Glomerular visceral epithelial cell (primary cell): Measurements from ENCODE around the gene CCR5AS.
"Not testable (repeated sequence)": the region's sequence is repeated elsewhere in the genome, so short reads cannot be mapped to it uniquely, and the experiment has no call there.

Experiments
- DNase-seq: peaks from one replicate; pipeline ENCODE4 v3.0.0-alpha.2; 2016; ENCODE audit errors: extremely low spot score

Gene CCR5AS

GRCh38 chr3:46406788-46407611, at the start of gene CCR5AS, which contains the start of gene CCRL2:
TSS of gene CCR5AS (minus strand) at chr3:46407066.
TSS of gene CCRL2 (plus strand) at chr3:46407259. CDS start at chr3:46408080, 821 bp downstream.
- no peak for DNase-seq

GRCh38 chr3:46456118-46456517, 49.3 kb upstream of the CCR5AS start:
- DNase-seq, result no peak

- DNase-seq, result no peak
Measured at GRCh38 chr3:46455231-46456115, 48.6 kb upstream of the CCR5AS start.

- no peak for DNase-seq
Measured at GRCh38 chr3:46454606-46455005, 47.7 kb upstream of the CCR5AS start.

GRCh38 chr3:46454209-46454595, 47.3 kb upstream of the CCR5AS start:
- DNase-seq, result no peak

- no peak for DNase-seq
Measured at GRCh38 chr3:46453526-46454208, 46.8 kb upstream of the CCR5AS start.

DNA sequence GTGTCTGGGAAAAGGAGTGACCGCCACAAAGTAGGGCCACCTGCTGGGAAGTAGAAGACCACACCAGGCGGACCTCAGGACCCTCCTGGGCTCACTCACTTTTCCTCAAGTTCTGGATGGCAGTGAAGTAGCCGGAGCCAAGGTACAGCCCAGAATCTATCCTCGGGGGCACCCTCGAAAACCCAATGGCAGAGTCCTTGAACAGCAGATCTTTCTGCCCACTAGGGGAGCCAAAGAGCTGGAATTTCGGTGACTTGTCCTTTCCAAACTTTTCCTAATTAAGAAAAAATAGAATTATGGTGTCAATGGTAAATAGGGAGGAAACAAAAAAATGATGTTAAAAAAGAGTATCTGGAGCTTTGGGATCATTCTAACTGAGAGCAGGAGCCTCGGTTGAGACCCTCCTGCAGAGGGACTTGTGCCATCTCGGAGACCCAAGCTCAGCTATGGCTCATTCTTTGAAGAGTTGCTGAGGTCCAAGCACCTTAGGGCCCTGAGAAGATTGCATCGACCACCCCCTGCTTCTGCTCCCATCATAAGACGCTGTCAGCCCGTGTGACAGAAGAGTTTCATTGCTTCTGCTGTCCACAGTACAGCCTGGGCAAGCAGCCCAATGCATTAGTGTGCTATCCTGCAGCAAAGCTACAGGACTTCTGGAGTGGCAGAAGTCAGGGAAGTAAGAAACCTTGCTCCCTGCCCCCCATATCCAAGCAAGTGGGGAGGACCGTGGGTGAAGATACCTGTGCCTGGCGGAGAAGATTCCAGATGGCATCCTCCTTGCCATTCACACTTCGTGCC, 43.1 kb upstream of the CCR5AS start:
- no peak for DNase-seq

DNA sequence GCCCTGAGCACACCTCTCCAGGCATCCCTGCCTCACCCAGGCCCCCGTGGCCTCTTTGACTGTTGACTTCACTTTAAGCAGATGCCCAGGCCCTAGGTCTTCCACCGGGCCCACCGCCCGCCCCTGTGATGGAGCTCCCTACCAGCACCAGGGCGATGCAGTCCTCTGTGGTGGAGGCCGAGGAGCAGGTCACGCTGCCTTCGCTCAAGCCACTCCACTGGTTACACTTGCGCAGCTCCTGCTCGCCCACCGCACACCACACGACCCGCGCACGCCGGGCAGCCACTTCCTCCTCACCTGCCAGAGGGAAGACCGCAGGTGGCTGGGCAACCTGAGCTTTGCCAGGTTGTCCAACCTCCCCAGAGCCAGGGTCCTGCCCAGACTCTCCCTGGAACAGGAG, 41.9 kb upstream of the CCR5AS start:
- DNase-seq, result no peak

GRCh38 chr3:46447228-46447985, 40.5 kb upstream of the CCR5AS start:
- DNase-seq, result no peak

- DNase-seq, result no peak
Measured at GRCh38 chr3:46442576-46443530, 36.0 kb upstream of the CCR5AS start.

GRCh38 chr3:46440531-46441294, 33.8 kb upstream of the CCR5AS start:
- DNase-seq, result no peak

GRCh38 chr3:46438831-46439230, 32.0 kb upstream of the CCR5AS start:
- no peak for DNase-seq

GRCh38 chr3:46435081-46435726, 28.3 kb upstream of the CCR5AS start:
- no peak for DNase-seq

DNA sequence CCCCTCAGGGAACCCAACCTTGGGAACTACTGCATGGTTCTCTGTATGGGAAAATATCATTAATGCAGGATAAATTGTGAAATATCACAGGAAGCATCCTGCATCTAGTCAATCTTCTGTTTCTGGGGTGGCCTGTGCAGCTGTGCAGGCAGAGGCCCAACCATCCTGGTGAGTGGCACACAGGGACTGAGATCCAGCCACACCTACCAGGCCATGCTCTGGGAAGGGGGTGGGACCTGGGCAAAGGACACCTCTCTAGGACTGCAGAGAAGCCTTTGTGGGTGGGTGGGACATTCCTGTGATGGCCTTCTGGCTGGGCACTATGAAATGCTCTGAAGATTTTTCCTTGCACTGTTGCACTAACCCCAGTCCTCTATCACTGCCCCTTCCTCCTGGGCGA, 27.0 kb upstream of the CCR5AS start:
- no peak for DNase-seq

- not testable (repeated sequence) for DNase-seq
Measured at GRCh38 chr3:46433118-46433517, 26.3 kb upstream of the CCR5AS start.

GRCh38 chr3:46431905-46432304, 25.0 kb upstream of the CCR5AS start:
- DNase-seq, result not testable (repeated sequence)

- DNase-seq, result not testable (repeated sequence)
Measured at GRCh38 chr3:46430879-46431278, 24.0 kb upstream of the CCR5AS start.

- DNase-seq, result no peak
Measured at GRCh38 chr3:46429671-46430070, 22.8 kb upstream of the CCR5AS start.
